ENCODE results near the gene BICRA.

DNA sequence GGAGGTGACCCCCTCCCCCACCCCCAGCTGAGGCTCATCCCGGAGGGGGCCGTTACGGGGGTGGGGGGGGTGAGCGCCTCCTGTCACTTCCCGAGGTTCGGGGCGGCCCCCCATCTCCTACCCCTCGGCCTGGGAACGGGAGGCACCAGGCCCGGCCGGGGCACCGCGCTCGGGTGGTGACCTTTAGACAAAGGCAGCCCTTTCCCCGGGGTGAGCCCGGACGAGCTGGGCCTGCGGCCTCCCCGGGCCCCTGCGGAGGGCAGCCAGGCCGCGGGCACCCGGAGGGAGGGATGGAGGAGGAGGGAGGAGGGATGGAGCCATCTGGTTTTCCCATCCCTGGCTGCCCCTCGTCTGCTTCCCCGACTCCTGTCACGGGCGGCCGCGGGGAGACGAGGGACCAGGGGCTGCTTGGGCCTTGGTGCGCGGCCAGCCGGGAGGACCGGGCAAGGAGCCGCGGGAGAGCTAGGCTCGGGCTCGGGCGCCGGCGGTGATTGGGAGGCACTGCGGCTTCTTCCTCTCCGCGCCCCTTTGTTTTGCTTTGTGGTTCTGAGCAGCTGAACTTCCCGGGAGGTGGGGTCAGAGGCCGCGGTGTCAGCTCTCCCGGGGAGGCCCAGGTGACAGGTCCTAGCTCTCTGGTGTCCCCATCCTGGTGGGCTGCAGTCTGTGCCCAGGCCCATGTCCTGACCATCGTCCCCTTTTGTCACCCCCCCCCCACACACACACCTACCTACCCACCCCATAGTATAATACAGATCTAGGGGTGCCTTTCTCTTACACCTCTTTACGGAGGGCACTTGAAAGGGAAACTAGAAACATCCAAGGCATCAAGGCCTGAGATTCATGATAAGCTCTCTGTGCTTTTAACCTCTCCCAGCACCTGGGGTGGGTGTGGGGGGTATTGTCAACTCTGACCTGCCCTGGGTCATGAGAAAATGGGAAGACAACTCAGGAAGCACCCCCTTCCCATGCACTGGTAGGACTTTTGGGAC is 1.3 kb downstream of the BICRA start:
- TF ChIP-seq, protein P1, sequence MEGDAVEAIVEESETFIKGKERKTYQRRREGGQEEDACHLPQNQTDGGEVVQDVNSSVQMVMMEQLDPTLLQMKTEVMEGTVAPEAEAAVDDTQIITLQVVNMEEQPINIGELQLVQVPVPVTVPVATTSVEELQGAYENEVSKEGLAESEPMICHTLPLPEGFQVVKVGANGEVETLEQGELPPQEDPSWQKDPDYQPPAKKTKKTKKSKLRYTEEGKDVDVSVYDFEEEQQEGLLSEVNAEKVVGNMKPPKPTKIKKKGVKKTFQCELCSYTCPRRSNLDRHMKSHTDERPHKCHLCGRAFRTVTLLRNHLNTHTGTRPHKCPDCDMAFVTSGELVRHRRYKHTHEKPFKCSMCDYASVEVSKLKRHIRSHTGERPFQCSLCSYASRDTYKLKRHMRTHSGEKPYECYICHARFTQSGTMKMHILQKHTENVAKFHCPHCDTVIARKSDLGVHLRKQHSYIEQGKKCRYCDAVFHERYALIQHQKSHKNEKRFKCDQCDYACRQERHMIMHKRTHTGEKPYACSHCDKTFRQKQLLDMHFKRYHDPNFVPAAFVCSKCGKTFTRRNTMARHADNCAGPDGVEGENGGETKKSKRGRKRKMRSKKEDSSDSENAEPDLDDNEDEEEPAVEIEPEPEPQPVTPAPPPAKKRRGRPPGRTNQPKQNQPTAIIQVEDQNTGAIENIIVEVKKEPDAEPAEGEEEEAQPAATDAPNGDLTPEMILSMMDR (IDR thresholded peaks at IDR 0.05; ENCODE audit: low read length) = no peak
- TF ChIP-seq EZH2 (optimal IDR thresholded peaks at IDR 0.05; ENCODE audit: low read depth, low read length) (no peak), EZH2phosphoT487 (IDR thresholded peaks at IDR 0.05; ENCODE audit: low read length) (no peak)
